ENCODE measurements around the gene SLC1A3.

Gene SLC1A3

DNA sequence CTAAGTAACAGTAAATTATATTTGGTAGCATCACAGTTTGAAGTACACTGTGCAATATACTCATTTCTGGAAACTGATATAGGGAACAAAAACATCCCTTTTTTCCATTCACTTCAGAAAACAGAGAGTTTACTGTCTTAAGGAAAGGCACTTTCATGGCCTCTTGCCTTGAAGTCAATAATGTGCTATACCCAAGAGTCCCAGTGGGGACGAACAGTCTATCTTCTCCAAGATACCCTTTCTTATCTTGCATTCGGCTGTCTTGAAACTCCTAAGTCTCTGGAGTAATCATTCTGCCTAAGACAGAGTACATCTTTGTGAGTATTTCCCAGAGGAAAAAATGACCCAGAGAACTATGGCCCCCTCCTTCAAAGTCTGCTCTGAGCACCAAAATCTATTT is 107.1 kb downstream of the SLC1A3 start:
- no peak overlapping the region for H3K27ac ChIP-seq
- ChIA-PET CTCF (interaction anchor here (0.6 kb wide), 1 partner anchor 321 kb away, joined by 3 read pairs; no protein-coding TSS in a partner anchor), POLR2A (ENCODE audit: low non-redundant PET) (no interaction called here)
- TF ChIP-seq CTCF (conservative IDR thresholded peaks at IDR 0.05; ENCODE audit: low read depth), result no peak
- no peak for DNase-seq (ENCODE audit: low spot score)

GRCh38 chr5:36717131-36717695 is 110.8 kb downstream of the SLC1A3 start:
- H3K27ac ChIP-seq, result no peak overlapping the region
- ChIA-PET CTCF (no interaction called here), POLR2A (ENCODE audit: low non-redundant PET) (no interaction called here)
- DNase-seq (ENCODE audit: low spot score), result no peak
- no peak for TF ChIP-seq CTCF (conservative IDR thresholded peaks at IDR 0.05; ENCODE audit: low read depth)

- no peak for TF ChIP-seq CTCF (conservative IDR thresholded peaks at IDR 0.05; ENCODE audit: low read depth)
- DNase-seq (ENCODE audit: low spot score), result no peak
- POLR2A ChIA-PET (ENCODE audit: low non-redundant PET), result no interaction called here
- no peak overlapping the region for H3K27ac ChIP-seq
- CTCF ChIA-PET, result interaction anchor here (0.6 kb wide), 1 partner anchor 237 kb away, joined by 3 read pairs; no protein-coding TSS in a partner anchor
These were observed 112.9 kb downstream of the SLC1A3 start for GRCh38 chr5:36719282-36719681.

GRCh38 chr5:36720688-36721087 is 114.3 kb downstream of the SLC1A3 start:
- ChIA-PET POLR2A (ENCODE audit: low non-redundant PET) (no interaction called here), CTCF (interaction anchor here (0.7 kb wide), 1 partner anchor 24 kb away, joined by 4 read pairs; no protein-coding TSS in a partner anchor)
- TF ChIP-seq CTCF (conservative IDR thresholded peaks at IDR 0.05; ENCODE audit: low read depth), result no peak
- H3K27ac ChIP-seq, result no peak overlapping the region
- DNase-seq (ENCODE audit: low spot score), result no peak

- CTCF ChIA-PET, result interaction anchor here (0.5 kb wide), 1 partner anchor 205 kb away, joined by 3 read pairs; no protein-coding TSS in a partner anchor
- DNase-seq (ENCODE audit: low spot score), result no peak
- no peak for TF ChIP-seq CTCF (conservative IDR thresholded peaks at IDR 0.05; ENCODE audit: low read depth)
- POLR2A ChIA-PET (ENCODE audit: low non-redundant PET), result interaction anchor here (0.5 kb wide), 1 partner anchor 14 kb away, joined by 7 read pairs; no protein-coding TSS in a partner anchor
- no peak overlapping the region for H3K27ac ChIP-seq
These were observed 115.3 kb downstream of the SLC1A3 start for GRCh38 chr5:36721664-36722235.

DNA sequence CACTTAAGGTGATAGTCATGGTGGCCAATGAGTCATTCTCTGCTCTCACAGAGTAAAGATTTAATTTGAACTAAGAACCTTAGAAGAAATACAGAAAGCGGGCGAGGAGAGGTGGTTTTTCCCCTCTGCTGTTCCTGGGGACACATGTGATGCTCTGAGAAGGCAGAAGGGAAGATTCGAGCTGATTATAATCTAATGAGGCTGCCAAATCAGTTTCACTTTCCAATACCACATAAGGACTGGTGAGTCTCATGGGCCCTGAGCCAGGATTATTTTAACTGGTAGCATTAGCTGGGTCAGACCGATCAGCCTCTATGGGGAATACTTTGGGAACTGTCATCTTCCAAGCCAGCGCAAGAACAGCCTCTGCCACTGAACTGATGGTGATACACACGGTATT is 116.5 kb downstream of the SLC1A3 start:
- ChIA-PET CTCF (interaction anchor here (0.6 kb wide), 1 partner anchor 196 kb away, joined by 3 read pairs; no protein-coding TSS in a partner anchor), POLR2A (ENCODE audit: low non-redundant PET) (no interaction called here)
- no peak for TF ChIP-seq CTCF (conservative IDR thresholded peaks at IDR 0.05; ENCODE audit: low read depth)
- no peak overlapping the region for H3K27ac ChIP-seq
- DNase-seq (ENCODE audit: low spot score), result no peak
